ENCODE measurements around the gene ALDH1L1.

DNA sequence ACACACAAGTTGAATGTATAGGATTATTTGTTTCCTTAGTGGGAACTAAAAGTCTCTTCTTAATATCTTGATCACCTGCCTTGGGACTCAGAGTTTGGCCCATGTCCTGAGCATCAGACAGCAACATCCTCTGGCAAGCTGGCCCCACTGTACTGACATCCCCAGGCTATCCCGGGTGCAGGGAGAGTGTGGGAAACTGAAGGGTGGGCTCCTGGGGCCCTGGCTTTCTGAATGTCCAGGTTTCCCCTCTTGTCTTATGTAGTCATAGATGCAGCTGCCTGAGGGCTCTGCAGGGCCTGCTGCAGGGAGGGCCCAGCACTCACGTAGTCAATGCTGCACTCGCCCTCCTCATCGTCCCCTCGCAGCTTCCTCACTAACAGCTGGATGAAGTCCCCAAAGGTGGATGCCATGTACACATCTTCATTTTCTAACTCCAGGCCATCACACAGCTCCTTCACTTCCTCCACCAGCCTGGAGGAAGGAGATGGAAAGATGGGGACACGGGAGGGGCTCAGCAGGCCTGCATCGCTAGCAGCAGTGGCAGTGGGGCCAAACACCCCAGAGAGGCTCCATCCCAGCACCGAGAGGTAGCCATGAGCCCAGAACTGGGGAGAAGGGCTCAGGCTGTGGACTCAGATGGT is 42.8 kb downstream of the ALDH1L1 start:
- no peak for TF ChIP-seq POLR2A (IDR thresholded peaks at IDR 0.05)
- TF ChIP-seq, protein P1, sequence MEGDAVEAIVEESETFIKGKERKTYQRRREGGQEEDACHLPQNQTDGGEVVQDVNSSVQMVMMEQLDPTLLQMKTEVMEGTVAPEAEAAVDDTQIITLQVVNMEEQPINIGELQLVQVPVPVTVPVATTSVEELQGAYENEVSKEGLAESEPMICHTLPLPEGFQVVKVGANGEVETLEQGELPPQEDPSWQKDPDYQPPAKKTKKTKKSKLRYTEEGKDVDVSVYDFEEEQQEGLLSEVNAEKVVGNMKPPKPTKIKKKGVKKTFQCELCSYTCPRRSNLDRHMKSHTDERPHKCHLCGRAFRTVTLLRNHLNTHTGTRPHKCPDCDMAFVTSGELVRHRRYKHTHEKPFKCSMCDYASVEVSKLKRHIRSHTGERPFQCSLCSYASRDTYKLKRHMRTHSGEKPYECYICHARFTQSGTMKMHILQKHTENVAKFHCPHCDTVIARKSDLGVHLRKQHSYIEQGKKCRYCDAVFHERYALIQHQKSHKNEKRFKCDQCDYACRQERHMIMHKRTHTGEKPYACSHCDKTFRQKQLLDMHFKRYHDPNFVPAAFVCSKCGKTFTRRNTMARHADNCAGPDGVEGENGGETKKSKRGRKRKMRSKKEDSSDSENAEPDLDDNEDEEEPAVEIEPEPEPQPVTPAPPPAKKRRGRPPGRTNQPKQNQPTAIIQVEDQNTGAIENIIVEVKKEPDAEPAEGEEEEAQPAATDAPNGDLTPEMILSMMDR (IDR thresholded peaks at IDR 0.05), result no peak
